NCI-H1694 treated with DMSO at 0.1 percent for 48 hours (cell line): ENCODE measurements around the gene PYY.
"Not testable (repeated sequence)": the region's sequence is repeated elsewhere in the genome, so short reads cannot be mapped to it uniquely, and the experiment has no call there.

ENCODE experiments used
- DNase-seq: peaks from one replicate; lab custom pipeline; 2025; lab: John Stamatoyannopoulos, UW

PYY gene

GRCh38 chr17:43978078-43978477, 24.3 kb upstream of the PYY start:
- DNase-seq, result no peak

- DNase-seq, result no peak
Measured at GRCh38 chr17:43976963-43977837, 23.5 kb upstream of the PYY start.

- DNase-seq, result no peak
Measured at GRCh38 chr17:43975898-43976297, 22.2 kb upstream of the PYY start.

- no peak for DNase-seq
Measured at GRCh38 chr17:43974382-43975266, 20.9 kb upstream of the PYY start.

- not testable (repeated sequence) for DNase-seq
Measured at GRCh38 chr17:43972444-43973212, 18.9 kb upstream of the PYY start.

GRCh38 chr17:43971436-43971835, 17.7 kb upstream of the PYY start:
- DNase-seq, result not testable (repeated sequence)

- DNase-seq, result no peak
Measured at GRCh38 chr17:43970366-43970765, 16.6 kb upstream of the PYY start.

- no peak for DNase-seq
Measured at GRCh38 chr17:43967251-43967875, 13.6 kb upstream of the PYY start.

GRCh38 chr17:43966276-43966675, 12.5 kb upstream of the PYY start:
- no peak for DNase-seq

GRCh38 chr17:43962479-43962878, 8.7 kb upstream of the PYY start:
- no peak for DNase-seq

GRCh38 chr17:43961954-43962353, 8.2 kb upstream of the PYY start:
- no peak for DNase-seq

GRCh38 chr17:43961292-43961691, 7.6 kb upstream of the PYY start:
- DNase-seq, result not testable (repeated sequence)

- no peak for DNase-seq
Measured at GRCh38 chr17:43958748-43959352, 5.1 kb upstream of the PYY start.

GRCh38 chr17:43956222-43956621, 2.5 kb upstream of the PYY start:
- no peak for DNase-seq

GRCh38 chr17:43952724-43953666, 745 bp downstream of the PYY start:
- DNase-seq, result no peak

- DNase-seq, result no peak
Measured at GRCh38 chr17:43952351-43952723, 1.4 kb downstream of the PYY start.

- no peak for DNase-seq
Measured at GRCh38 chr17:43951750-43952149, 2.0 kb downstream of the PYY start.

GRCh38 chr17:43950554-43950953, 3.2 kb downstream of the PYY start:
- no peak for DNase-seq

GRCh38 chr17:43949781-43950180, 4.0 kb downstream of the PYY start:
- no peak for DNase-seq

GRCh38 chr17:43946781-43947180, 7.0 kb downstream of the PYY start:
- DNase-seq, result no peak
